Activated CD4-positive, alpha-beta memory T cell treated with anti-CD3 and anti-CD28 coated beads, Interleukin-2, amount 10 ng/mL, durations not matched to agents 7 days and 5 days (primary cell): Measurements from ENCODE around the gene FBXO24. TPM values are rescaled to one million over a fixed set of nuclear protein-coding genes. Genes with fewer than 3 reads are reported as not detected.
"Not testable (repeated sequence)": the region's sequence is repeated elsewhere in the genome, so short reads cannot be mapped to it uniquely, and the experiment has no call there.

ENCODE experiments used
- CTCF ChIA-PET: fragments of 350-600 bp; sonication (Branson Sonifier 250); formaldehyde crosslinking; loops from one replicate; lab custom pipeline; 2021; ENCODE audit warnings: antibody characterized with exemption, inconsistent platforms; lab: Charles Lee
- POLR2A ChIA-PET: fragments of 350-600 bp; sonication (Branson Sonifier 250); formaldehyde crosslinking; loops from one replicate; lab custom pipeline; 2021; ENCODE audit warnings: antibody characterized with exemption; lab: Charles Lee
- DNase-seq: peaks from one replicate; pipeline ENCODE4 v3.0.0-alpha.2; 2020
- H3K27ac Mint-ChIP-seq: one replicate; pipeline ENCODE4 v1.8.0; 2021; ENCODE audit warnings: mild to moderate bottlenecking, mixed read lengths
- H3K27me3 Mint-ChIP-seq: one replicate; pipeline ENCODE4 v1.8.0; 2021; ENCODE audit warnings: mixed read lengths
- H3K36me3 Mint-ChIP-seq: one replicate; pipeline ENCODE4 v1.8.0; 2021; ENCODE audit warnings: low read depth, mixed read lengths
- H3K4me1 Mint-ChIP-seq: one replicate; pipeline ENCODE4 v1.8.0; 2021; ENCODE audit warnings: mixed read lengths
- H3K4me3 Mint-ChIP-seq: one replicate; pipeline ENCODE4 v1.8.0; 2021; ENCODE audit warnings: mild to moderate bottlenecking, mixed read lengths
- H3K9me3 Mint-ChIP-seq: one replicate; pipeline ENCODE4 v1.8.0; 2021; ENCODE audit warnings: mixed read lengths
- total RNA-seq, 2 experiments: library from RNA; stranded (reverse); gene quantifications; one replicate each; pipeline ENCODE4 v1.2.3, GENCODE V29; 2021

FBXO24 gene
- total RNA-seq, 2 experiments from 2014 or later = 1.8 to 2.7 TPM

DNA sequence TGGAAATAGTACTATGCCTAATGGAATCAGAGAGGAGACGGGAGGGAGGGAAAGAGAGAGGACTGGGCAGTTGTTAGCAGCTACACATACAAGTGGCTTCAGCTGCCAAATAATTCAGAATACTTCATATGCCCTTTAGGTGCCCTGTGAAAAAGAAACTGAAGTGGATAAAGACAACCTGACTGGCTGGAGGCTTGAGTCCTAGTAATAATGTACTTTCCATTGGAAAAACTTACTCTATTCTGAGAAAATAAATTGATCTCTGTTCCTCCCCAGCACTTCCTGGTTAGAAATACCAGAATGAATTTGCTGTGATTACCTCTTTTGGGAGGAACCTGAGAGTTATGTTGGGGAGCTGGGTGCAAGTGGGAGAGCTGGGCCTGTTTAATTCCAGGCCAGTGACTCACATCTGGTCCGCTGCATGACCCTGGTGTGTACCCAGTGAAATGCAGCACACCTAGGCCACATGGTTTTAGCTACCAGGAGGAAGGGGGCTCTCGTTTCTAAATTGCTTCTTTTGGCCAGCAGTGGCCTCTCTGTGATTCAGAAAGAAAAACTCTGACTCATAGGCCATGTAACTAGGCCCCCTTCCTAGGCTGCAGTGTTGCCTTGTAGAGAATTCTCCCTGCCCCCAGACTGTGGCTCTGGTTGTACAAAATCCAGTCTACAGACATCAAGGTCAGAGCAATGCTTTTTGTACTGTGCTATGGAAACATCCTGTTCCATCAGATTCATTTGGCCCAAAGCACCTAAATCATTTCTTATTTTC is 40.6 kb upstream of the FBXO24 start:
- POLR2A ChIA-PET = interaction anchor here (1.2 to 2.9 kb wide), 13 partner anchors 10 to 160 kb away, joined by 3 to 17 read pairs (median 4); partner anchors contain the start of genes FBXO24, LRCH4, MEPCE and POP7
- peak overlapping the region; percentile 97 for H3K4me3 Mint-ChIP-seq
- peak; percentile 59 for DNase-seq
- no peaks in the 10 kb centered on the region for H3K27me3 Mint-ChIP-seq
- CTCF ChIA-PET = interaction anchor here (1.0 to 11.6 kb wide), 5 partner anchors 15 to 76 kb away, joined by 3 to 144 read pairs (median 4); partner anchors contain the start of gene MOSPD3
- peak overlapping the region; percentile 96 for H3K27ac Mint-ChIP-seq
- H3K9me3 Mint-ChIP-seq = no peaks in the 10 kb centered on the region
- H3K4me1 Mint-ChIP-seq = peaks cover 96% of the 10 kb centered on the region
- H3K36me3 Mint-ChIP-seq = peaks cover 47% of the 10 kb centered on the region

DNA sequence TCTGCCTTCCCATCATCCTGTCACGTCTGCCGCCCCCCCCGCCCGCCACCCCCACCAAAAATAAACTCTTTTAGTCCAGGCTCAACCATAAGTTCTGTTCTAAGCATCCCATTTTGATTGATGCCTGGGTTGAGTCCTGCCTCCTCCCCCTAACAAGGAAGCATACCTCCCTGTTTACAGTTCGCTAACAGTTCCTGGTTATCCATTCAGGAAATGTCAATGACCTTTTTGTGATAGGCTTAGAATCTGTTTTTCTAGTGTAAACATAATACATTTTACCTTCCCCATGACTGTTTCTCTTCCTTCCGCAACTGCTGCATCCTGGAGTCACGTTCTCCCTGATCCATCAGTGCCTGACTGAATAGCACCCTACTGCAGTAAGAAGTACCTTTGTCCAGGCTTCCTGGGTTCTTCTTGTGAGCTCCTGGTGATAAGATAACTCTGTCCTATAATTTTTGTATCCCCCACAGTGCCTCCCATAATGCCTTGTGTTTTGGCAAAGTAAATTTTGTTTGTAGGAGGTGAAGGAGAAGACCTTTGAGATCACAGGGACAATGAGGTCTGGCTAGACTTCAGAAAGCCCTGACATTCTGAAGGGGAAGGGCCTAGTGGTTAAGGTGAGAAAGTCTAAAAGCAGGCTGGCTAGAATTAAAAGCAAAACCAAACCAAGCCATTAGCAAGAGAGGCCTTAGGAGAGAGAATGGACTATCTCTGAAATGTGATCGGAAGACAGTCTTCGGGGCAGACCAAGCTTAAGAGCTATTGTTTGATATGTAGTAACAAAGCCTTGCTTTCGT is 39.8 kb upstream of the FBXO24 start:
- H3K9me3 Mint-ChIP-seq = no peaks in the 10 kb centered on the region
- no peaks in the 10 kb centered on the region for H3K27me3 Mint-ChIP-seq
- DNase-seq = no peak
- peaks cover 43% of the 10 kb centered on the region for H3K36me3 Mint-ChIP-seq
- ChIA-PET CTCF (interaction anchor here (1.0 to 11.6 kb wide), 4 partner anchors 12 to 77 kb away, joined by 4 to 144 read pairs (median 5); partner anchors contain the start of gene MOSPD3), POLR2A (interaction anchor here (0.9 to 4.6 kb wide), 13 partner anchors 8 to 118 kb away, joined by 3 to 32 read pairs (median 5); partner anchors contain the start of genes AGFG2, FBXO24, LRCH4 and MEPCE)
- peak overlapping the region; percentile 97 for H3K4me3 Mint-ChIP-seq
- peaks cover 93% of the 10 kb centered on the region for H3K4me1 Mint-ChIP-seq
- peak overlapping the region; percentile 96 for H3K27ac Mint-ChIP-seq

DNA sequence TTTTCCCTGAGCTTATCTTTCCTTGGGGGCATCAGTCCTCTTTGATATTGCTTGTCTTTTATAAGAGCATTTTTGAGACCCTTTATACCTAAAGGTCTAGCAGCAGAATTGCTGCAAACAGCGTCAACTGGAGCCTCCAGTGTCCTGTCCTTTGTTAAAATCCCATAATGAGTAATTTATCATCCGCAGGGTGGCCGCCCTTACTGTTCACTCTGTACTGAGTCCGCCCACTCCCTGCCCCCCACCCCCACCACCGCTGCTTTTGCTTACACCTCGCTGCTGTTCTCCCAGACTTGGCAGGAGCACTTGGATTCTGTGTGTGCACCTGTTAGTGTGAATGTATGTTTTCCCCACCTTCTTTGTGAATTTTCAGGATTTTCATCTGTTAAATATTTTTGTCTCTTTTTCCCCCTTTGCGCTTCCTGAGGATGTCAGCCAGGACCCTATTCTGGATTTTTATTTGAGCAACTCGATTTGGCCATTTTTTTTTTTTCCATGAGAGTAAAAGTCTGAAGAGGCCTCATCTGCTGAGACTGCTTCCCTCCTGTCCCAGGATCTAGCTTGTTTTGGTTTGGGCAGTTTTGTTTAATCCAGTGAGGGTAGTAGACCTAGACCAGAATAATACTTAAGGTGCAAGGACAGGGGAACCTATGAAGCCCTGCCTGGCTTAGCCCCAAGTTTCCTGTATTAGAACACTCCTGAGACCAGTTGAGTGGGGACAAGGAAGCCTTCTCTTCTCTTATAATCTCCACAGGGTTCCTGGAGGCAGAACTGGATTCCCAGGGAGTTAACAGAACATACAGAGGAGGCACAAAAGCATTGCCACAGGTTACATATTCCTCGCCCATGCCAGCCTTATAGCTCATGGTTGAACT is 39.0 kb upstream of the FBXO24 start:
- Mint-ChIP-seq H3K36me3 (peaks cover 38% of the 10 kb centered on the region), H3K4me1 (peaks cover 84% of the 10 kb centered on the region), H3K27ac (peak overlapping the region; percentile 96), H3K4me3 (peak overlapping the region; percentile 97), H3K9me3 (no peaks in the 10 kb centered on the region), H3K27me3 (no peaks in the 10 kb centered on the region)
- DNase-seq = no peak
- ChIA-PET POLR2A (interaction anchor here (0.9 to 4.6 kb wide), 9 partner anchors 8 to 70 kb away, joined by 3 to 32 read pairs (median 4); partner anchors contain the start of gene AGFG2), CTCF (interaction anchor here (0.8 to 11.6 kb wide), 5 partner anchors 7 to 158 kb away, joined by 3 to 144 read pairs (median 4); partner anchors contain the start of gene AGFG2)

DNA sequence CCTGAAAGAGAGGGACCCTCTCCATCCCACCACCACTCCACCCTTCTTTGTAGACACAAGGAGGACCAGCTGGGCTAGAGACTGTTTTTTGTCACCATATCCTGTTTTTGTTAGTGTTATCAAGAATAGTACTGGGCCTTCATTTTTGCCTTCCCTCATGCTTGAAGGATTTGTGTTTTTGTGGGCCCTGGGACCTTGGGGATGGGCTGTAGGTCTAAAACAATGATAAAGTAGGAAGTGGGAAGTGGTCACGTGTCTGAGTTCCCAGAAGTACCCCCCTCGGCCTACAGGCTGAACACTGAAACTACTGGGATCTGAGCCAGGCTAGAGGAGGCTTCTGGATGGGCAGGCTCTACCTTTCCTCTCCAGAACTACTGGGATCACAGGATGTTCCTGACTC is 38.3 kb upstream of the FBXO24 start:
- Mint-ChIP-seq H3K27me3 (no peaks in the 10 kb centered on the region), H3K27ac (peak overlapping the region; percentile 96), H3K9me3 (no peaks in the 10 kb centered on the region), H3K36me3 (peaks cover 39% of the 10 kb centered on the region), H3K4me1 (peaks cover 80% of the 10 kb centered on the region), H3K4me3 (peak overlapping the region; percentile 97)
- POLR2A ChIA-PET = interaction anchor here (0.8 to 4.6 kb wide), 8 partner anchors 8 to 70 kb away, joined by 3 to 32 read pairs (median 4); partner anchors contain the start of genes AGFG2, FBXO24 and LRCH4
- CTCF ChIA-PET = interaction anchor here (0.8 to 11.6 kb wide), 5 partner anchors 8 to 157 kb away, joined by 3 to 144 read pairs (median 3); partner anchors contain the start of gene AGFG2
- DNase-seq = no peak

DNA sequence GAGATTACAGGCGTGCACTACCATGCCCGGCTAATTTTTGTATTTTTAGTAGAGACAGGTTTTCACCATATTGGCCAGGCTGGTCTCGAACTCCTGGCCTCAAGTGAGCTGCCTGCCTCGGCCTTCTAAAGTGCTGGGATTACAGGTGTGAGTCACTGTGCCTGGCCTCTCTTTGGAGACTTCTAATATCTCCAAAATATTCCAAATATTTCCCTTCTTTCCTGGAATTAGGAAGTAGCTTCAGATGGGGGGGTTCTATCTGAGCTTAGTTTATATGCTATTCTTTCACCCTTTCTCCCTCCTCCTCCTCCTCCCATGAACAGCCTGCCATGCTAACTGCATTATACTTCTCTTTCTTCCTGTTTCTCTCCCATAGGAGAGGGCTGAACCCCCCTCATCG is 37.7 kb upstream of the FBXO24 start:
- H3K9me3 Mint-ChIP-seq, H3K27me3 Mint-ChIP-seq, DNase-seq, H3K4me3 Mint-ChIP-seq: not testable (repeated sequence)
- H3K27ac Mint-ChIP-seq = peak overlapping the region; percentile 96
- POLR2A ChIA-PET = interaction anchor here (0.8 to 4.6 kb wide), 8 partner anchors 8 to 69 kb away, joined by 3 to 32 read pairs (median 4); partner anchors contain the start of genes AGFG2, FBXO24, LRCH4 and TSC22D4
- peaks cover 75% of the 10 kb centered on the region for H3K4me1 Mint-ChIP-seq
- CTCF ChIA-PET = interaction anchor here (0.9 to 11.6 kb wide), 5 partner anchors 9 to 157 kb away, joined by 3 to 144 read pairs (median 5); partner anchors contain the start of gene AGFG2
- peaks cover 43% of the 10 kb centered on the region for H3K36me3 Mint-ChIP-seq

GRCh38 chr7:100552532-100552931 is 33.6 kb upstream of the FBXO24 start:
- Mint-ChIP-seq H3K27ac (peak overlapping the region; percentile 5), H3K4me3 (no peak overlapping the region), H3K36me3 (peaks cover 59% of the 10 kb centered on the region), H3K27me3 (no peaks in the 10 kb centered on the region), H3K4me1 (peaks cover 43% of the 10 kb centered on the region), H3K9me3 (no peaks in the 10 kb centered on the region)
- CTCF ChIA-PET = interaction anchor here (0.8 kb wide), 1 partner anchor 11 kb away, joined by 3 read pairs; no protein-coding TSS in a partner anchor
- POLR2A ChIA-PET = no interaction called here
- DNase-seq = no peak

GRCh38 chr7:100553032-100553431 is 33.1 kb upstream of the FBXO24 start:
- peaks cover 55% of the 10 kb centered on the region for H3K36me3 Mint-ChIP-seq
- no peak overlapping the region for H3K27ac Mint-ChIP-seq
- no peaks in the 10 kb centered on the region for H3K27me3 Mint-ChIP-seq
- CTCF ChIA-PET = interaction anchor here (0.8 kb wide), 1 partner anchor 11 kb away, joined by 3 read pairs; no protein-coding TSS in a partner anchor
- POLR2A ChIA-PET = interaction anchor here (0.9 to 1.2 kb wide), 2 partner anchors 11 to 124 kb away, joined by 3 to 4 read pairs; partner anchors contain the start of gene ZCWPW1
- H3K4me1 Mint-ChIP-seq = peaks cover 38% of the 10 kb centered on the region
- no peak for DNase-seq
- no peaks in the 10 kb centered on the region for H3K9me3 Mint-ChIP-seq
- no peak overlapping the region for H3K4me3 Mint-ChIP-seq

DNA sequence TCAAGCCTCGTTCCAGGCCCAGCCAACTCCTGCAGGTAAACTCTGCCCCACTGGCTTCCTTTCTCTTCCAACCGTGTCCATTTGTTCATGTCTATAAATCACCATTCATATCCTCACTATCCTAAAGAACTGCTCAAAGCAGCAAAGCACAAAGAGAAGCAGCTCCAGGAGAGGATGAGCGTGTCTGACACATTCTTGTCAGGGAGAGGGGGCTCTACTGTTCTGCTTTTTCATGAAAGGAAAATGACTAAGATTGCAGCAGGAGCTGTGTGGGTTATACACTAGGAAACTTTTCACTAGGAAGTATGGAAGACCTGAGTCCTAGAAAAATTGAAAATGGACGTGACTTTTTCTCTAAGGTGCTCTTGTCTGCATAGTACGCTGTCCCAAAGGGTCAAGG is 30.4 kb upstream of the FBXO24 start:
- Mint-ChIP-seq H3K4me1 (peaks cover 18% of the 10 kb centered on the region), H3K4me3 (no peak overlapping the region), H3K27me3 (no peaks in the 10 kb centered on the region), H3K9me3 (no peaks in the 10 kb centered on the region), H3K36me3 (peaks cover 45% of the 10 kb centered on the region), H3K27ac (no peak overlapping the region)
- CTCF ChIA-PET = interaction anchor here (0.6 to 11.1 kb wide), 7 partner anchors 9 to 150 kb away, joined by 4 to 144 read pairs (median 6); no protein-coding TSS in a partner anchor
- no peak for DNase-seq
- POLR2A ChIA-PET = interaction anchor here (1.0 to 1.6 kb wide), 5 partner anchors 8 to 150 kb away, joined by 3 to 4 read pairs (median 4); partner anchors contain the start of gene POP7

DNA sequence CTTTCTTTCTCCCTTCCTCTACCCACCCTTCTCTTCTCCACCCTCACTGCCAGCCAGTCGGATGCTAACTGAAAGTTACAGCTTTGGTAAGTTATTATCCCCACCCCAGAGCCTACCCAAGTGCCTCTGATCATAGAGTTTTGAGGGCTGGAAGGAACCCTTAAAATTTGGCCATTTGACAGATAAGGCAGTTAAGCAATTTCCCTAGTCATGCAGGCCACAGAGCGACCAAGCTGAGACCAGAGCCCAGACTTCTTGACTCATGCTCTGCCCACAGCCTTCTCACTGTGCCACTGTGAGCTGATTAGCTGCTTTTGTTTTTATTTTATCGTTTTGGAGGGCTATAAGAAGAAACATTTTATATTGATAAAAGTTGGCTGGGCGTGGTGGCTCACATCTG is 29.6 kb upstream of the FBXO24 start:
- Mint-ChIP-seq H3K9me3 (no peaks in the 10 kb centered on the region), H3K4me3 (no peak overlapping the region), H3K36me3 (peaks cover 47% of the 10 kb centered on the region), H3K4me1 (peaks cover 18% of the 10 kb centered on the region), H3K27ac (peak overlapping the region; percentile 31), H3K27me3 (no peaks in the 10 kb centered on the region)
- CTCF ChIA-PET = interaction anchor here (0.6 to 11.1 kb wide), 3 partner anchors 10 to 604 kb away, joined by 3 to 144 read pairs (median 6); no protein-coding TSS in a partner anchor
- DNase-seq = no peak
- POLR2A ChIA-PET = interaction anchor here (0.6 to 1.1 kb wide), 4 partner anchors 8 to 80 kb away, joined by 3 to 4 read pairs (median 4); partner anchors contain the start of genes FBXO24 and LRCH4

GRCh38 chr7:100559127-100559526 is 27.0 kb upstream of the FBXO24 start:
- H3K9me3 Mint-ChIP-seq = no peaks in the 10 kb centered on the region
- H3K36me3 Mint-ChIP-seq = peaks cover 44% of the 10 kb centered on the region
- H3K4me3 Mint-ChIP-seq = no peak overlapping the region
- ChIA-PET POLR2A (interaction anchor here (0.6 to 2.2 kb wide), 14 partner anchors 11 to 132 kb away, joined by 3 to 12 read pairs (median 4); partner anchors contain the start of genes AGFG2, FBXO24, LRCH4 and TSC22D4), CTCF (interaction anchor here (0.7 to 11.1 kb wide), 28 partner anchors 10 to 640 kb away, joined by 3 to 144 read pairs (median 6); partner anchors contain the start of genes AGFG2, FBXO24, LRCH4 and MOSPD3)
- peak overlapping the region; percentile 4 for H3K27ac Mint-ChIP-seq
- peaks cover 19% of the 10 kb centered on the region for H3K4me1 Mint-ChIP-seq
- DNase-seq = no peak
- H3K27me3 Mint-ChIP-seq = no peaks in the 10 kb centered on the region
